Ascending aorta (tissue), 2 donors: ENCODE data around the gene SNRNP48. TPM values are rescaled to one million over a fixed set of nuclear protein-coding genes. Genes with fewer than 3 reads are reported as not detected.

Experiments
- DNase-seq, 2 donors: peaks; one replicate each; pipeline ENCODE4 v3.0.0-alpha.2; 2019; ENCODE audit warnings: low spot score in 2 of 2
- H3K27ac ChIP-seq, 2 donors: fragments of 200-600 bp; sonication (generic); one replicate each; pipeline ENCODE4 v1.5.1; 2016 to 2017; ENCODE audit warnings: mild to moderate bottlenecking in 1 of 2
- H3K27me3 ChIP-seq: fragments of 200-600 bp; sonication (generic); one replicate; pipeline ENCODE4 v1.5.1; 2017
- H3K36me3 ChIP-seq, 2 donors: fragments of 200-600 bp; sonication (generic); one replicate each; pipeline ENCODE4 v1.5.1; 2016
- H3K4me1 ChIP-seq, 2 donors: fragments of 200-600 bp; sonication (generic); one replicate each; pipeline ENCODE4 v1.5.1; 2016 to 2017; ENCODE audit warnings: mild to moderate bottlenecking in 1 of 2
- H3K4me3 ChIP-seq, 2 donors: fragments of 200-600 bp; sonication (generic); one replicate each; pipeline ENCODE4 v1.5.1; 2016 to 2017; ENCODE audit warnings: mild to moderate bottlenecking in 1 of 2
- H3K9me3 ChIP-seq, 2 donors: fragments of 200-600 bp; sonication (generic); one replicate each; pipeline ENCODE4 v1.5.1; 2016
- intact Hi-C: fragments of 100-400 bp; cut with DNase I; formaldehyde crosslinking; loops from one replicate; pipeline ENCODE4 v1.15.1; 2023
- total RNA-seq: library from RNA; depleted of rRNA; stranded (reverse); fragments of >200 nt; gene quantifications from one replicate; pipeline ENCODE4 v1.1.0, GENCODE V29; 2016
- TF ChIP-seq, protein P1 (sequence below), 3 experiments: fragments of 200-600 bp in 2 of 3; fragments of 450-650 bp in 1 of 3; sonication (generic) in 2 of 3; IDR thresholded peaks; one replicate each; pipeline ENCODE4 v1.5.1; 2016 to 2019; ENCODE audit warnings: antibody characterized with exemption in 3 of 3, mild to moderate bottlenecking in 1 of 3, moderate library complexity in 1 of 3

Gene SNRNP48
- 1.3 TPM for total RNA-seq

GRCh38 chr6:7589949-7590917 lies at the start of gene SNRNP48:
Gene SNRNP48 (plus strand): TSS chr6:7590198. CDS start chr6:7590258, 60 bp downstream.
- peak; percentile 86 to 97 for DNase-seq
- Histone ChIP-seq H3K4me1 (peaks cover 0 to 13% of the 10 kb centered on the region in 2 donors), H3K9me3 (no peaks in the 10 kb centered on the region), H3K4me3 (peak within 1 kb of the TSS; percentile 92 to 94), H3K27me3 (no peaks in the 10 kb centered on the region), H3K36me3 (peaks cover 5 to 13% of the 10 kb centered on the region in 2 donors), H3K27ac (peak within 1 kb of the TSS; percentile 57 to 58)
- intact Hi-C loops: loop anchor here (1.0 to 10.0 kb wide), 4 partner anchors 201 to 847 kb away; partner anchors contain the start of genes CAGE1, RIOK1, RREB1 and SLC35B3
- TF ChIP-seq, protein P1, sequence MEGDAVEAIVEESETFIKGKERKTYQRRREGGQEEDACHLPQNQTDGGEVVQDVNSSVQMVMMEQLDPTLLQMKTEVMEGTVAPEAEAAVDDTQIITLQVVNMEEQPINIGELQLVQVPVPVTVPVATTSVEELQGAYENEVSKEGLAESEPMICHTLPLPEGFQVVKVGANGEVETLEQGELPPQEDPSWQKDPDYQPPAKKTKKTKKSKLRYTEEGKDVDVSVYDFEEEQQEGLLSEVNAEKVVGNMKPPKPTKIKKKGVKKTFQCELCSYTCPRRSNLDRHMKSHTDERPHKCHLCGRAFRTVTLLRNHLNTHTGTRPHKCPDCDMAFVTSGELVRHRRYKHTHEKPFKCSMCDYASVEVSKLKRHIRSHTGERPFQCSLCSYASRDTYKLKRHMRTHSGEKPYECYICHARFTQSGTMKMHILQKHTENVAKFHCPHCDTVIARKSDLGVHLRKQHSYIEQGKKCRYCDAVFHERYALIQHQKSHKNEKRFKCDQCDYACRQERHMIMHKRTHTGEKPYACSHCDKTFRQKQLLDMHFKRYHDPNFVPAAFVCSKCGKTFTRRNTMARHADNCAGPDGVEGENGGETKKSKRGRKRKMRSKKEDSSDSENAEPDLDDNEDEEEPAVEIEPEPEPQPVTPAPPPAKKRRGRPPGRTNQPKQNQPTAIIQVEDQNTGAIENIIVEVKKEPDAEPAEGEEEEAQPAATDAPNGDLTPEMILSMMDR (IDR thresholded peaks at IDR 0.05): peak in 1 of 3 experiments; percentile 9

DNA sequence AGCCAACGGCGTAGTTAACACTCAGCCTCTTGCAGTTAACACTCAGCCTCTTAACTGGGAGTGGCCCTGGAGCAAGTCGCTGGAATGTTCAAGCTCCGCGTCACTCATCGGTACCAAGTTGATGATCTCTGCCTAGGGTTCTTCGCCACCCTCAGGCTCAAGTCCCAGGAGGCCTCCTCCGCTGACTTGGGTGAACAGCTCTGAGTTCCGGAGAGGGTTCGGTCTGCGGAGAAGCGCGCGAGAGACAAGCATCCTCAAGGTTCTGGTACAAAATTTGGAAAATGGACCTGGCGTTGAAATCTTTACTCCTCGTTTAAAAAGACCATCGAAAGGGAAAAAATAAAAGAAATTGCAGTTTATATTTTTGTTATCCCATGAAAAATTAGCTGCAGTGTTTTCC lies 49.4 kb upstream of the SNRNP48 start:
- intact Hi-C loops: no loop called here
- no peak for DNase-seq
- Histone ChIP-seq H3K27ac (no peak overlapping the region), H3K4me1 (peaks cover 8 to 16% of the 10 kb centered on the region in 2 donors), H3K9me3 (no peaks in the 10 kb centered on the region), H3K27me3 (peaks cover 12% of the 10 kb centered on the region), H3K36me3 (no peaks in the 10 kb centered on the region), H3K4me3 (peak overlapping the region in 1 of 2 donors; percentile 63)
- TF ChIP-seq, protein P1 (IDR thresholded peaks at IDR 0.05): no peak

GRCh38 chr6:7541175-7542064 lies 48.6 kb upstream of the SNRNP48 start, which contains the start of gene DSP:
Gene DSP (plus strand): TSS chr6:7541671. CDS start chr6:7541916, 245 bp downstream.
- DNase-seq: no peak
- H3K27ac ChIP-seq: no peak within 1 kb of the TSS

GRCh38 chr6:7542065-7542873 lies 47.7 kb upstream of the SNRNP48 start:
- no peaks in the 10 kb centered on the region for H3K36me3 ChIP-seq
- H3K27me3 ChIP-seq: peaks cover 12% of the 10 kb centered on the region
- H3K9me3 ChIP-seq: no peaks in the 10 kb centered on the region
- TF ChIP-seq, protein P1 (IDR thresholded peaks at IDR 0.05): no peak
- H3K4me1 ChIP-seq: peaks cover 8 to 16% of the 10 kb centered on the region in 2 donors
- DNase-seq: no peak
- intact Hi-C loops: no loop called here
- no peak overlapping the region for H3K27ac ChIP-seq
- H3K4me3 ChIP-seq: peak overlapping the region; percentile 63 to 76

More at GRCh38 chr6:7541175-7542064, 48.6 kb upstream of the SNRNP48 start, which contains the start of gene DSP:
- peaks cover 8 to 16% of the 10 kb centered on the region in 2 donors for H3K4me1 ChIP-seq
- peak within 1 kb of the TSS; percentile 63 to 76 for H3K4me3 ChIP-seq
- no peaks in the 10 kb centered on the region for H3K9me3 ChIP-seq
- intact Hi-C loops: no loop called here
- TF ChIP-seq, protein P1 (IDR thresholded peaks at IDR 0.05): no peak
- no peaks in the 10 kb centered on the region for H3K36me3 ChIP-seq
- peaks cover 12% of the 10 kb centered on the region for H3K27me3 ChIP-seq
